HG03103 (cell line): ENCODE measurements around the gene PRICKLE1.

ENCODE experiments used
- ATAC-seq: cut with Tn5 transposase; IDR thresholded peaks from one replicate; pipeline ENCODE4 v1.9.1; 2021; ENCODE audit warnings: low read depth; ENCODE audit not compliant: unreplicated experiment

The PRICKLE1 gene

GRCh38 chr12:42463671-42464070 is 125.9 kb downstream of the PRICKLE1 start:
- ATAC-seq, result no peak

- no peak for ATAC-seq
Measured at GRCh38 chr12:42462486-42462885, 127.1 kb downstream of the PRICKLE1 start.

- ATAC-seq, result no peak
Measured at GRCh38 chr12:42459336-42459847, 130.2 kb downstream of the PRICKLE1 start.

- ATAC-seq, result no peak
Measured at GRCh38 chr12:42458575-42458974, 131.0 kb downstream of the PRICKLE1 start.

GRCh38 chr12:42450248-42450647 is 139.3 kb downstream of the PRICKLE1 start:
- no peak for ATAC-seq

GRCh38 chr12:42448841-42449240 is 140.7 kb downstream of the PRICKLE1 start:
- no peak for ATAC-seq

GRCh38 chr12:42447371-42447786 is 142.2 kb downstream of the PRICKLE1 start:
- no peak for ATAC-seq

GRCh38 chr12:42446761-42447160 is 142.8 kb downstream of the PRICKLE1 start:
- ATAC-seq, result no peak

- no peak for ATAC-seq
Measured at GRCh38 chr12:42445891-42446290, 143.7 kb downstream of the PRICKLE1 start.

GRCh38 chr12:42444192-42444943 is 145.2 kb downstream of the PRICKLE1 start:
- no peak for ATAC-seq

- ATAC-seq, result no peak
Measured at GRCh38 chr12:42442888-42443287, 146.7 kb downstream of the PRICKLE1 start.

GRCh38 chr12:42442311-42442759 is 147.2 kb downstream of the PRICKLE1 start:
- no peak for ATAC-seq

- no peak for ATAC-seq
Measured at GRCh38 chr12:42440608-42441007, 148.9 kb downstream of the PRICKLE1 start.

GRCh38 chr12:42432517-42433140 is 156.9 kb downstream of the PRICKLE1 start:
- no peak for ATAC-seq

GRCh38 chr12:42428850-42429249 is 160.7 kb downstream of the PRICKLE1 start:
- ATAC-seq, result no peak

GRCh38 chr12:42426746-42427145 is 162.8 kb downstream of the PRICKLE1 start:
- no peak for ATAC-seq

GRCh38 chr12:42422785-42423184 is 166.8 kb downstream of the PRICKLE1 start:
- ATAC-seq, result no peak

- ATAC-seq, result peak; percentile 93
Measured at GRCh38 chr12:42421844-42422779, 167.4 kb downstream of the PRICKLE1 start.

GRCh38 chr12:42420395-42420794 is 169.2 kb downstream of the PRICKLE1 start:
- no peak for ATAC-seq

GRCh38 chr12:42410340-42410739 is 179.2 kb downstream of the PRICKLE1 start:
- ATAC-seq, result no peak

GRCh38 chr12:42409471-42409870 is 180.1 kb downstream of the PRICKLE1 start:
- no peak for ATAC-seq
